ENCODE results near the gene B3GALT5.

B3GALT5 gene

GRCh38 chr21:39707316-39707715 is 94.6 kb downstream of the B3GALT5 start:
- Histone ChIP-seq H3K27ac (ENCODE audit: low read length, poor library complexity, severe bottlenecking) (no peak overlapping the region), H3K14ac (ENCODE audit: low read length in 2 of 2) (no peak overlapping the region), H3K18ac (ENCODE audit: low read depth in 1 of 2, low read length in 2 of 2) (no peak overlapping the region), H3K79me1 (replicated peaks; ENCODE audit: low read length, poor library complexity, severe bottlenecking) (no peaks in the 10 kb centered on the region), H3K36me3 (ENCODE audit: control insufficient read depth in 1 of 2, insufficient read depth in 2 of 2, low read depth in 1 of 2, low read length in 2 of 2) (no peaks in the 10 kb centered on the region), H3K4me2 (ENCODE audit: low read length, poor library complexity, severe bottlenecking) (no peak overlapping the region), H4K8ac (ENCODE audit: low read length) (no peak overlapping the region), H3K4me3 (ENCODE audit: insufficient read depth in 1 of 2, low read depth in 1 of 2, low read length in 2 of 2) (no peak overlapping the region), H2AFZ (ENCODE audit: low read depth, low read length) (no peak overlapping the region), H4K91ac (ENCODE audit: low read length) (no peak overlapping the region), H2BK15ac (ENCODE audit: low read depth, poor library complexity, severe bottlenecking) (no peak overlapping the region), H3K27me3 (ENCODE audit: control insufficient read depth in 1 of 2, insufficient read depth in 1 of 2, low read length in 2 of 2) (peaks cover 0 to 28% of the 10 kb centered on the region in 2 experiments), H2AK5ac (ENCODE audit: low read length, severe bottlenecking) (no peak overlapping the region), H2BK5ac (ENCODE audit: low read depth, low read length, poor library complexity, severe bottlenecking) (no peak overlapping the region), H3K9me3 (ENCODE audit: control insufficient read depth, low read length) (peaks cover 5% of the 10 kb centered on the region), H2BK120ac (ENCODE audit: low read depth, low read length) (no peak overlapping the region), H2BK12ac (ENCODE audit: low read length in 2 of 2) (no peak overlapping the region), H3K9ac (ENCODE audit: low read length) (no peak overlapping the region), H3K4ac (ENCODE audit: low read depth in 1 of 2, low read length in 2 of 2) (no peak overlapping the region), H3K23ac (ENCODE audit: low read length in 2 of 2) (no peak overlapping the region), H3K4me1 (ENCODE audit: control insufficient read depth, insufficient read depth, low read depth, low read length) (peaks cover 2% of the 10 kb centered on the region)
- 50% methylated on average over 1 of the region's 1 CpG for WGBS
- DNase-seq: no peak

- Histone ChIP-seq H2BK12ac (ENCODE audit: low read length in 2 of 2) (no peak overlapping the region), H3K9ac (ENCODE audit: low read length) (no peak overlapping the region), H2BK5ac (ENCODE audit: low read depth, low read length, poor library complexity, severe bottlenecking) (no peak overlapping the region), H3K27me3 (ENCODE audit: control insufficient read depth in 1 of 2, insufficient read depth in 1 of 2, low read length in 2 of 2) (peaks cover 0 to 50% of the 10 kb centered on the region in 2 experiments), H3K4me1 (ENCODE audit: control insufficient read depth, insufficient read depth, low read depth, low read length) (peaks cover 2% of the 10 kb centered on the region), H4K8ac (ENCODE audit: low read length) (no peak overlapping the region), H3K36me3 (ENCODE audit: control insufficient read depth in 1 of 2, insufficient read depth in 2 of 2, low read depth in 1 of 2, low read length in 2 of 2) (no peaks in the 10 kb centered on the region), H3K27ac (ENCODE audit: low read length, poor library complexity, severe bottlenecking) (no peak overlapping the region), H3K23ac (ENCODE audit: low read length in 2 of 2) (no peak overlapping the region), H4K91ac (ENCODE audit: low read length) (no peak overlapping the region), H2AFZ (ENCODE audit: low read depth, low read length) (no peak overlapping the region), H2AK5ac (ENCODE audit: low read length, severe bottlenecking) (no peak overlapping the region), H3K14ac (ENCODE audit: low read length in 2 of 2) (no peak overlapping the region), H3K18ac (ENCODE audit: low read depth in 1 of 2, low read length in 2 of 2) (no peak overlapping the region), H3K9me3 (ENCODE audit: control insufficient read depth, low read length) (no peaks in the 10 kb centered on the region), H2BK120ac (ENCODE audit: low read depth, low read length) (no peak overlapping the region), H3K79me1 (replicated peaks; ENCODE audit: low read length, poor library complexity, severe bottlenecking) (no peaks in the 10 kb centered on the region), H3K4me2 (ENCODE audit: low read length, poor library complexity, severe bottlenecking) (no peak overlapping the region), H3K4me3 (ENCODE audit: insufficient read depth in 1 of 2, low read depth in 1 of 2, low read length in 2 of 2) (no peak overlapping the region), H3K4ac (ENCODE audit: low read depth in 1 of 2, low read length in 2 of 2) (no peak overlapping the region), H2BK15ac (ENCODE audit: low read depth, poor library complexity, severe bottlenecking) (no peak overlapping the region)
- DNase-seq: no peak
- WGBS: 84% methylated on average over 8 of the region's 8 CpGs
These were observed 98.1 kb downstream of the B3GALT5 start for GRCh38 chr21:39710866-39711265.

GRCh38 chr21:39712273-39712672 is 99.5 kb downstream of the B3GALT5 start:
- H3K4me2 ChIP-seq (ENCODE audit: low read length, poor library complexity, severe bottlenecking): no peak overlapping the region
- H3K9ac ChIP-seq (ENCODE audit: low read length): no peak overlapping the region
- no peak overlapping the region for H3K18ac ChIP-seq (ENCODE audit: low read depth in 1 of 2, low read length in 2 of 2)
- H3K36me3 ChIP-seq (ENCODE audit: control insufficient read depth in 1 of 2, insufficient read depth in 2 of 2, low read depth in 1 of 2, low read length in 2 of 2): no peaks in the 10 kb centered on the region
- H3K9me3 ChIP-seq (ENCODE audit: control insufficient read depth, low read length): no peaks in the 10 kb centered on the region
- H3K4ac ChIP-seq (ENCODE audit: low read depth in 1 of 2, low read length in 2 of 2): no peak overlapping the region
- H4K91ac ChIP-seq (ENCODE audit: low read length): no peak overlapping the region
- H3K4me1 ChIP-seq (ENCODE audit: control insufficient read depth, insufficient read depth, low read depth, low read length): peaks cover 4% of the 10 kb centered on the region
- H2BK5ac ChIP-seq (ENCODE audit: low read depth, low read length, poor library complexity, severe bottlenecking): no peak overlapping the region
- no peak overlapping the region for H4K8ac ChIP-seq (ENCODE audit: low read length)
- 84% methylated on average over 7 of the region's 7 CpGs for WGBS
- no peak overlapping the region for H3K14ac ChIP-seq (ENCODE audit: low read length in 2 of 2)
- H2AK5ac ChIP-seq (ENCODE audit: low read length, severe bottlenecking): no peak overlapping the region
- DNase-seq: no peak
- no peak overlapping the region for H2AFZ ChIP-seq (ENCODE audit: low read depth, low read length)
- no peak overlapping the region for H3K4me3 ChIP-seq (ENCODE audit: insufficient read depth in 1 of 2, low read depth in 1 of 2, low read length in 2 of 2)
- H3K79me1 ChIP-seq (replicated peaks; ENCODE audit: low read length, poor library complexity, severe bottlenecking): no peaks in the 10 kb centered on the region
- peaks cover 0 to 50% of the 10 kb centered on the region in 2 experiments for H3K27me3 ChIP-seq (ENCODE audit: control insufficient read depth in 1 of 2, insufficient read depth in 1 of 2, low read length in 2 of 2)
- H2BK120ac ChIP-seq (ENCODE audit: low read depth, low read length): no peak overlapping the region
- H2BK12ac ChIP-seq (ENCODE audit: low read length in 2 of 2): no peak overlapping the region
- no peak overlapping the region for H3K23ac ChIP-seq (ENCODE audit: low read length in 2 of 2)
- H2BK15ac ChIP-seq (ENCODE audit: low read depth, poor library complexity, severe bottlenecking): no peak overlapping the region
- H3K27ac ChIP-seq (ENCODE audit: low read length, poor library complexity, severe bottlenecking): no peak overlapping the region

- H2AFZ ChIP-seq (ENCODE audit: low read depth, low read length): no peak overlapping the region
- no peak overlapping the region for H2BK12ac ChIP-seq (ENCODE audit: low read length in 2 of 2)
- no peak overlapping the region for H2BK5ac ChIP-seq (ENCODE audit: low read depth, low read length, poor library complexity, severe bottlenecking)
- no peak overlapping the region for H3K4me2 ChIP-seq (ENCODE audit: low read length, poor library complexity, severe bottlenecking)
- no peak overlapping the region for H4K91ac ChIP-seq (ENCODE audit: low read length)
- no peak overlapping the region for H3K18ac ChIP-seq (ENCODE audit: low read depth in 1 of 2, low read length in 2 of 2)
- no peaks in the 10 kb centered on the region for H3K79me1 ChIP-seq (replicated peaks; ENCODE audit: low read length, poor library complexity, severe bottlenecking)
- no peak overlapping the region for H3K23ac ChIP-seq (ENCODE audit: low read length in 2 of 2)
- H2AK5ac ChIP-seq (ENCODE audit: low read length, severe bottlenecking): no peak overlapping the region
- no peaks in the 10 kb centered on the region for H3K9me3 ChIP-seq (ENCODE audit: control insufficient read depth, low read length)
- 65% methylated on average over 3 of the region's 3 CpGs for WGBS
- H3K4me1 ChIP-seq (ENCODE audit: control insufficient read depth, insufficient read depth, low read depth, low read length): peaks cover 4% of the 10 kb centered on the region
- H3K14ac ChIP-seq (ENCODE audit: low read length in 2 of 2): no peak overlapping the region
- no peak for DNase-seq
- no peak overlapping the region for H2BK15ac ChIP-seq (ENCODE audit: low read depth, poor library complexity, severe bottlenecking)
- H3K36me3 ChIP-seq (ENCODE audit: control insufficient read depth in 1 of 2, insufficient read depth in 2 of 2, low read depth in 1 of 2, low read length in 2 of 2): no peaks in the 10 kb centered on the region
- no peak overlapping the region for H3K4me3 ChIP-seq (ENCODE audit: insufficient read depth in 1 of 2, low read depth in 1 of 2, low read length in 2 of 2)
- no peak overlapping the region for H3K4ac ChIP-seq (ENCODE audit: low read depth in 1 of 2, low read length in 2 of 2)
- no peak overlapping the region for H2BK120ac ChIP-seq (ENCODE audit: low read depth, low read length)
- no peak overlapping the region for H4K8ac ChIP-seq (ENCODE audit: low read length)
- H3K27ac ChIP-seq (ENCODE audit: low read length, poor library complexity, severe bottlenecking): no peak overlapping the region
- H3K9ac ChIP-seq (ENCODE audit: low read length): no peak overlapping the region
- H3K27me3 ChIP-seq (ENCODE audit: control insufficient read depth in 1 of 2, insufficient read depth in 1 of 2, low read length in 2 of 2): peaks cover 0 to 43% of the 10 kb centered on the region in 2 experiments
These were observed 100.2 kb downstream of the B3GALT5 start for GRCh38 chr21:39712976-39713375.

Data from mesenchymal stem cell (in vitro differentiated cells and primary cell).